ENCODE results near the gene CENPN. TPM values are rescaled to one million over a fixed set of nuclear protein-coding genes. Genes with fewer than 3 reads are reported as not detected.

The CENPN gene, protein sequence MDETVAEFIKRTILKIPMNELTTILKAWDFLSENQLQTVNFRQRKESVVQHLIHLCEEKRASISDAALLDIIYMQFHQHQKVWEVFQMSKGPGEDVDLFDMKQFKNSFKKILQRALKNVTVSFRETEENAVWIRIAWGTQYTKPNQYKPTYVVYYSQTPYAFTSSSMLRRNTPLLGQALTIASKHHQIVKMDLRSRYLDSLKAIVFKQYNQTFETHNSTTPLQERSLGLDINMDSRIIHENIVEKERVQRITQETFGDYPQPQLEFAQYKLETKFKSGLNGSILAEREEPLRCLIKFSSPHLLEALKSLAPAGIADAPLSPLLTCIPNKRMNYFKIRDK
- total RNA-seq = 3.9 and 8.6 TPM in 2 replicates

- no peaks in the 10 kb centered on the region for H3K27me3 ChIP-seq (ENCODE audit: control insufficient read depth, insufficient read depth, low read length)
- no peaks in the 10 kb centered on the region for H3K36me3 ChIP-seq (ENCODE audit: control insufficient read depth, insufficient read depth, low read length)
- H3K4me3 ChIP-seq (ENCODE audit: low read depth, low read length) = peak within 1 kb of the TSS; percentile 94
- TF ChIP-seq CTCF (IDR thresholded peaks at IDR 0.05; ENCODE audit: insufficient read depth, low read length, severe bottlenecking) = no peak
- no peak for FAIRE-seq
- DNase-seq (ENCODE audit: low read depth) = peak; percentile 94
These were observed at the start of gene CENPN, which contains the start of gene CMC2 for GRCh38 chr16:81006813-81007695. Gene CENPN (plus strand): TSS chr16:81007214. CDS start chr16:81011940, 4,726 bp downstream. Gene CMC2 (minus strand): TSS chr16:81006885. CDS start chr16:80997394, 9,491 bp downstream.

DNA sequence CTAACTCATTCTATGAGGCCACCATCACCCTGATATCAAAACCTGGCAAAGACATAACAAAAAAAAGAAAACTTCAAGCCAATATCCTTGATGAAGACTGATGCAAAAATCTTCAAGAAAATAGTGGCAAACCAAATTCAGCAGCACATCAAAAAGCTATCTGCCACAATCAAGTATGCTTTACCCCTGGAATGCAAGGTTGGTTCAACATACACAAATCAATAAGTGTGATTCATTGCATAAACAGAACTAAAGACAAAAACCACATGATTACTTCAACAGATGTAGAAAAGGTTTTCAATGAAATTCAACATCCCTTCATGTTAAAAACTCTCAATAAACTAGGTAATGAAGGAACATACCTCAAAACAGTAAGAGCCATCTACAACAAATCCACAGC is 48.7 kb upstream of the CENPN start:
- Histone ChIP-seq H3K4me3 (ENCODE audit: low read depth, low read length) (no peak overlapping the region), H3K27me3 (ENCODE audit: control insufficient read depth, insufficient read depth, low read length) (no peaks in the 10 kb centered on the region), H3K36me3 (ENCODE audit: control insufficient read depth, insufficient read depth, low read length) (no peaks in the 10 kb centered on the region)
- DNase-seq (ENCODE audit: low read depth) (no peak), FAIRE-seq (no peak)
- TF ChIP-seq CTCF (IDR thresholded peaks at IDR 0.05; ENCODE audit: insufficient read depth, low read length, severe bottlenecking) = no peak

GRCh38 chr16:80962879-80963278 is 44.1 kb upstream of the CENPN start:
- Histone ChIP-seq H3K36me3 (ENCODE audit: control insufficient read depth, insufficient read depth, low read length) (no peaks in the 10 kb centered on the region), H3K27me3 (ENCODE audit: control insufficient read depth, insufficient read depth, low read length) (no peaks in the 10 kb centered on the region), H3K4me3 (ENCODE audit: low read depth, low read length) (no peak overlapping the region)
- DNase-seq (ENCODE audit: low read depth) (no peak), FAIRE-seq (no peak)
- no peak for TF ChIP-seq CTCF (IDR thresholded peaks at IDR 0.05; ENCODE audit: insufficient read depth, low read length, severe bottlenecking)

- no peak for FAIRE-seq
- no peak for TF ChIP-seq CTCF (IDR thresholded peaks at IDR 0.05; ENCODE audit: insufficient read depth, low read length, severe bottlenecking)
- no peak for DNase-seq (ENCODE audit: low read depth)
- Histone ChIP-seq H3K27me3 (ENCODE audit: control insufficient read depth, insufficient read depth, low read length) (no peaks in the 10 kb centered on the region), H3K4me3 (ENCODE audit: low read depth, low read length) (no peak overlapping the region), H3K36me3 (ENCODE audit: control insufficient read depth, insufficient read depth, low read length) (no peaks in the 10 kb centered on the region)
These were observed 42.7 kb upstream of the CENPN start for GRCh38 chr16:80964351-80964750.

DNA sequence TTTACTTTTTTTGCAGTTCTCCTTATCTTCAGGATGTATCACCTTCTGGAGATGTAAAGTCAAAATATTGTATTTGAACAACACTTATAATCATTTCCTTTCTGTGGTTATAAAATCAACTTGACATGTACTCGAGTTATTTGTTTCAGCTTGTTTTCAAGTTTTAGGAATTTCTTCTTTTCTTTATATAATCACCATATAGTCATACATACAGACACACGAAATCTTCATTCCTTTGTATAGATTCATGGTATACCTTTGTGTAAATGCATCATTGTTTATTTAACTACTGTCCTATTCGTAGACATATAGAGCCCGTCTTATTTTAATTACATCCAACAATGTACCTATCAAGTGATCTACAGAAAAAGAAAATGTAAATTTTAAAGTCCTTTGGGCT is 40.4 kb upstream of the CENPN start:
- TF ChIP-seq CTCF (IDR thresholded peaks at IDR 0.05; ENCODE audit: insufficient read depth, low read length, severe bottlenecking) = no peak
- H3K27me3 ChIP-seq (ENCODE audit: control insufficient read depth, insufficient read depth, low read length) = no peaks in the 10 kb centered on the region
- H3K4me3 ChIP-seq (ENCODE audit: low read depth, low read length) = no peak overlapping the region
- no peak for FAIRE-seq
- H3K36me3 ChIP-seq (ENCODE audit: control insufficient read depth, insufficient read depth, low read length) = no peaks in the 10 kb centered on the region
- peak; percentile 92 for DNase-seq (ENCODE audit: low read depth)
